GM12872 (cell line): Measurements from ENCODE around the gene HOXB4.

Source experiments
- TF ChIP-seq, protein P1 (sequence below): IDR thresholded peaks from 3 replicates; pipeline ENCODE4 v1.5.1; 2011; ENCODE audit warnings: low read depth, mild to moderate bottlenecking, low read length, moderate library complexity; ENCODE audit not compliant: insufficient read depth

Gene HOXB4

DNA sequence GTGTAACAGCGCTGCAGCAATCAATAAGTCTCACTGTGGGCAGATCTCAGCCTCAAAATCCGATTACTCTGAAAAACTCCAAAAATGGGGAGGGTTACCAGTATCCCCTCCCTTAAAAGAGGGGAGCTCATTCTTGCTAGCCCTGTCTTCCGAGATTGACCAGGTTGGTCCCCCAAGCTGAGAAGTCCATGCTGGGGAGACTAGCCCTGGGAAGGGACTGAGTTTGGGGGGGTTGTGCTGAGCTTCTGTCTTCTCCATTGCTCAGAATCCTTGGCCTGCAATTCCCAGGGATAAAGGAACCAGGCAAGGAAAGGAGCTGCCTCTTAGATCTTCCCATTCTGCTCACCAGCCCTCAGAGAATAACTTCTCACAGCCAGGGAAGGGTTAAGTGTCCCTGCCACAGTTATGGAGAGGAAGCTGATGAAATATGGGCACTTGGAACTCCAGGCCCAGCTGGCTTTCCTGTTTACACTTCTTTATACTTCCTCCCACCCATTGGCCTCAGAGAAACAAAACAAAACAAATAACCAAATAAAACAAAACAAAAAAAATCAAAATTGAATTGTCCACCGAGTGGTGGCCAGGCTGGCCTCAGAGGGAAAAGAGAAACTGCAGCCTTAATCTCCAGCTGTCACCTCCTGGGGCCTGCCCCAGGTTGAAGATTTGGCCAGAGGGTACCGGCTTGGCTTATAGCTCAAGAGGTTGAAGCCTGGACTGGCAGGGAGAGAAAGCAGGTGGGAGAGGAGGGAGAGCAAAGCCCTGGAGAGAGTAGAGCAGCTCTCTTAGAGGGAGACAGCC lies 9.3 kb upstream of the HOXB4 start:
- TF ChIP-seq, protein P1, sequence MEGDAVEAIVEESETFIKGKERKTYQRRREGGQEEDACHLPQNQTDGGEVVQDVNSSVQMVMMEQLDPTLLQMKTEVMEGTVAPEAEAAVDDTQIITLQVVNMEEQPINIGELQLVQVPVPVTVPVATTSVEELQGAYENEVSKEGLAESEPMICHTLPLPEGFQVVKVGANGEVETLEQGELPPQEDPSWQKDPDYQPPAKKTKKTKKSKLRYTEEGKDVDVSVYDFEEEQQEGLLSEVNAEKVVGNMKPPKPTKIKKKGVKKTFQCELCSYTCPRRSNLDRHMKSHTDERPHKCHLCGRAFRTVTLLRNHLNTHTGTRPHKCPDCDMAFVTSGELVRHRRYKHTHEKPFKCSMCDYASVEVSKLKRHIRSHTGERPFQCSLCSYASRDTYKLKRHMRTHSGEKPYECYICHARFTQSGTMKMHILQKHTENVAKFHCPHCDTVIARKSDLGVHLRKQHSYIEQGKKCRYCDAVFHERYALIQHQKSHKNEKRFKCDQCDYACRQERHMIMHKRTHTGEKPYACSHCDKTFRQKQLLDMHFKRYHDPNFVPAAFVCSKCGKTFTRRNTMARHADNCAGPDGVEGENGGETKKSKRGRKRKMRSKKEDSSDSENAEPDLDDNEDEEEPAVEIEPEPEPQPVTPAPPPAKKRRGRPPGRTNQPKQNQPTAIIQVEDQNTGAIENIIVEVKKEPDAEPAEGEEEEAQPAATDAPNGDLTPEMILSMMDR: no peak

DNA sequence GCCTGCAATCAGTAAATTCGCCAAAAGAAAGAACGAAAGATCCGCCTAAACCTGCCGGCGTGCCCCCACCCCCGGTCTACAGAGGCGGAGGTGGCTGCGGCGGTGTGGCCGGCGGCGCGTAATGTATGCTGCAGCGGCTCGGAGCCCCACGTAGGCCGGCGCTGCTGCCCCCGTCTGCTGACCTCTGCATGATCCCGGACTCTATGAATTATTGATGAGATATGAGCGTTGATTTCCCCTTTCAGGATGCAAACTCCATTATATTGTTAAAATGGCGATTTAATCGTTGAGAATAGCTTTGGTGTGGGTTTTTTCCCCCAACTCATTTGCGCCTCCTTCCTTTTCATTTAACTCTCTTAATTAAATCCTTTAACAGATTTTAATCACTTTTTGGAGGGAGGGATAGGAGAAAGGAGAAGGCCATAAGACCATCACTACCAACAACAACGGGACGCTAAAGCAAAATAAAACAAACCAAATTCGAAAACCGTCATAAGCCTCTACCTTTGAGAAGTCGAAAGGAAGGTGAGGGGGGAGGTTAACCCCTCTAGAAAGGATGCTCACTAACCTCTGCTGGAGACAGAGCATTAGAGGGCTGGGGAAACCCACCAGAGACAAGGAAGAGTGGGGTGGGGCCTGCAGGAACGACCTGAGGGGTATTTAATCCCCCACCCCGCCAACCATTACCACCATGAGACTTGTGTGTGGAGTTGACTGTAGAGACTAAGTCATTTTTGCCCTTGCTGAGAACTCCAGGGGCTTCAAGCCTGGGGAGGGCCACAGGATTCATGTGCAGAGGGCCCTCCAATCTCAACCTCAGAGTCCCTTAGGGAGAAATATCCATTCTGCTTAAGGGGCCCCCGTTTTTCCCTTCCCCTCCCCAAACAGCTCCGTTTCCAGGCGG lies 8.5 kb upstream of the HOXB4 start:
- TF ChIP-seq, protein P1: no peak

DNA sequence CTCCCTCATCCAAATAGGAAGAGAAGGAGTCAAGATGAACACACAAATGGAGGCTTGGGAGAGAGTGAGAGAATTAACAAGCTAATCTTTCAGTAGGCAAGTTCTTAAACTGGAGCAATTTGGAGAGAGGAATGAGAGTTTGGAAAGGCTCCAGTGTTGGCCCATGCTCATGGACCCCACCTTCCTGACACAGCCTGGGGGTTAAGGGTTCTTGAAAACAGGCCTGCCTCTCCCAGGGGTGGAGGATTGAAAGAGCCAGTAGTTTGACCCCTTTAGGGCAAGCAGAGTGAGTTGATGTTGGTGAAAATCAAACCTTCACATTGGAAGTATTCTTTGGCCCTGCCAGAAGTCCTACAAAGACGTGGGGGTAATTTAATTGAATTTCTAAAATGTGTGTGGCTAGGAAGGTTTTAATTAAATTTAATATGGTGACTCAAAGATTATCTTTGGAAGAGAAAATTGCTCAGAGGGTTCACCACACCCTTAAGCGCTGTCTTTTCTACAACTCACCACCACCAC lies 6.1 kb upstream of the HOXB4 start:
- TF ChIP-seq, protein P1: no peak

DNA sequence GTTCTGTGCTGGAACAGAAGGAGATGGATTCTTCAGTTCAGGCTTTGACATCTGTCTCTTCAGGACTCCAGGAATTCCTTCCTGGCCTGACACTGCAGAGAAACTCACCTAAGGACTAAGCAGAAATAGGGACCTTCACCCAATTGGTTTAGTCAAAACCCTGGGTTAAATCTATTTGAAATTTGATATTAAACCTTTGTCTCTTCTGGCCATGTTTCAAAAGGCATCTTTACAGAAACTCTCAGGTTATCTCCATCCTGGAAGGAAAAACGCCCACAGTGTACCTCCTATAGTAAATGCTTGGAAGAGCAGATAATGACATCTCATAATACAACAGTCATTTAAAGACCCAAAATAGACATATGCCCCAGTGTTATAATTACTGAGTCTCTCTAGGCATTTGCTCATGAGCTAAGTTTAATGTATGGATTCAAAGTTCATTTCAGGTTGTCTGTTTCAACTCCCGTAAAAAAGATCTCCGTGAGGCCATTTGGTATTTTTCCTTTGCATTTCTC lies 5.6 kb upstream of the HOXB4 start:
- TF ChIP-seq, protein P1: no peak

DNA sequence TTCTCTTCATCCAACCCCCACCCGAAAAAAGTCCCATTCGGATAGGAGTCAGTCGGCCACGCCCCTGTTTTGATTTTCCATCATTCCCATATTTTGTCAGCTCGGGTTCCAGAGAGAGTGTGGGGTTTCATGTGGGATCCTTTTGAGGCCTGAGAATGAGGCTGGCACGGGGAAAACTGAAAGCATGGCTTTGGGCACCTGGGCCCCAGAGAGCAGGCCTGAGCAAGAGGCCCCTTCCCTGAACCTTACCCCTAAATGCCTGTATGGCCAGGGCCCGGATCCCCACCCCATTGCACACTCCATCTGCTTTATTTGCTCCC lies 4.6 kb upstream of the HOXB4 start:
- TF ChIP-seq, protein P1: no peak

DNA sequence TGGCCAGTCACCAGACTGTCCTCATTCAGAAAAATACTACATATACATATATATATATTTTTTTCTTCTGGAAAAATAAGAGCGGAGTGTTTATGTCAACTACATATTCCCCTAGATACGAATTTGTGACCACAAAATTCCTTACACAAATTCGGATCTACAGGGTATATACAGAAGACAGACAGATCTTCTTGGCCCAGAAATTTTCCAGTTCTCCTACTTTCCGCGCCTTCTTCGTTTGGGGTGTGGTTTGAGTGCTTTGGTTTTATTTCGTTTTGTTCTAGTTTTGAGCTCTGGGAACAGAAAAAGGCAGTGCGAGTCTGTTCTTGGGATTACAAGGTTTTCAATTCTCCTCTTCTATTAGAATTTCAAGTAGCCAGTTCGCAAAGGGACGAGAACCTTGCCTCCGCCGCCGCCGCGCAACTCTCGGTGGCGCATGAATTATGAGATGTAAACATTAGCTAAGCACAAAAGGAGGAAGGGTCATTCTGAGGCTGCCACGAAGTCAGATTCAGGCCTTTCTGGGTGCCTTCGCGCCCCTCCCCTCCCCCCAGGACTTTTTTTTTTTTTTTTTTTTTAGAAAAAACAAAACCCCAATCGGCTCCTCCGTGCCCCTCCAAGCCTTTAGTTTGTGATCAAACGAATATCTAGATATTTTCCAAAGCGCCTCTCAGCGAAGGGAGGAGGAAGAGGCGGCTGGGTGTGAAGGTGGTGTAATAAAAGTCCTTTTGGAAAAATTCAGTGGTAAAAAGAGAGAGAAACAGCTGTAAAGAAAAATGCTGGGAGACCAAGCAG lies 1.8 kb upstream of the HOXB4 start:
- TF ChIP-seq, protein P1: no peak

DNA sequence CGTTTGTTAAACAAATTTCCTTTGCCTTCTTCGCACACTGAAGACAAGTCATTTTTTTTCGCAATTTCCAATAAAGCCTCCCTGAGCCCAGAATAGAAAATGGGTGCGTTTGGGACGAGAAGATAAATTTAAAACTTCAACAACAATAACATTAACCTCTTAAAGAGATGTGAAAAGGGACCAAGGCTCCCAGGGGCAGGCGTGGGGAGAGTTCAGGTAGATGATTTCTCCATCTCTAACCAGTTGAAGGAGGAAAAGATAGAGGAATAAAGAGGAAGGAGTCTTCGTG lies 1.3 kb upstream of the HOXB4 start:
- TF ChIP-seq, protein P1: no peak
